ENCODE results near the gene GRIN2A.

GRIN2A gene

DNA sequence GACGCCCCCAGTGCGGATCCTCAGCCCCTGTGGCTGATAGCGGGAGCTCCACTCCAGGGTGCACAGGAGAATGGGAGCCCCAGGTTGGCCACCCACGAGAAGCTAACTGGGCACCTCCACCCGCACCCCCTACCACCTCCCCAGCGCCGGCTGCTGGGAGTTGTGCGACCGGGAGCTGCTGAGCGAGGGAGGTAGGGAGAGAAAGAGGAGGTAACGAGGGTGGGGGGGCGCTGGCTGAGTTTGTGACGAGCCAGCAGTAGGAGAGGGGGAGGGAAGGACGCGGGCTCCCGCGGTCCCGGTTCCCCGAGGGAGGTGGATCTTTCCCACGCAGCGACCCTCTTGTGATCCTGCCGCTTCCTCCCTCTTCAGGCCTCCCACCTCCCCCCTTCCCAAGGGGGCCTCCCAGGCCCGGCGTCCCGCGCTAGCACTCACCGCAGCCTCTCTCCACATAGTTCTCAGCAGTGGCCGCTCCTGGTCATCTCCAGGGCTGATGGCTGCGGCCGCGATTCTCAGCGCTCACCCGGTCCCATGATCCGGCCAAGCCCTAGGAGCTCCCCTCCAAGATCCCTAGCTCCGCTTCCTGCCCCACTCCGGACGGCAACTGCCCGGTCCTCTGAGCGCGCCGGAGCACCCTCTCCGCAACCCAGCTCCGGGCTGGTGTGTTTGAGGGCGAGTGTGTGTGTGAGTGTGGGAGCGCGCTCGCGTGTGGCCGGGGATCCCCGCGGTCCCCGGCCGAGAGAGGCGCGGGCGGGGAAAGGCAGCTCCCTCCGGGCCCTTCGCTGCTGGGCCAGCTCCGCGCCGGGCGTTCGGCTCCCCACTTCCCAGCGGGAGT is at the start of gene GRIN2A:
Gene GRIN2A (minus strand): TSS at position 207 of the 832 bp plus-strand sequence. CDS start 2,017 bp downstream, outside the sequence.
- peak; percentile 37 for TF ChIP-seq EZH2 (IDR thresholded peaks at IDR 0.05)
- no peak for TF ChIP-seq POLR2AphosphoS5 (IDR thresholded peaks at IDR 0.05; ENCODE audit: borderline replicate concordance, low read depth, low read length)
- TF ChIP-seq FOXP2 (optimal IDR thresholded peaks at IDR 0.05; ENCODE audit: control extremely low read depth, extremely low read length, insufficient read depth), result no peak
- H3K27ac ChIP-seq, result no peak within 1 kb of the TSS
- peak within 1 kb of the TSS; percentile 55 for H3K4me3 ChIP-seq
- no peak for DNase-seq (ENCODE audit: low read depth, low spot score)
- no peaks in the 10 kb centered on the region for H3K9me3 ChIP-seq (ENCODE audit: low read depth, low read length)
- no peaks in the 10 kb centered on the region for H3K36me3 ChIP-seq (ENCODE audit: insufficient read depth, low read length)
- no peak within 1 kb of the TSS for H3K9ac ChIP-seq (ENCODE audit: insufficient read length)

DNA sequence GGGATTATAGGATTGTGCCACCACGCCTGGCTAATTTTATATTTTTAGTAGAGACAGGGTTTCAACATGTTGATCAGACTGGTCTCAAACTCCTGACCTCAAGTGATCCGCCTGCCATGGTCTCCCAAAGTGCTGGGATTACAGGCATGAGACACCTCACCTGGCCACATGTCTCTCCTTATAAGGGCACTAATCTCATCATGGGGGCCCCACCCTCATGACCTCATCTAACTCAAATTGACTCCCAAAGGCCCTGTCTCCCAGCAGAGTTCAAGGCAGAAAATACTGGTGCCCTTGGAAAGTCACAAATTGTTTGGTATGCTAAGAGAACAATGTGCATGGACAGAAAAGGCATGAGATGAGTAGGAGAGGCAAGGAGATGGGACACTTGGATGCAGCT is 49.3 kb upstream of the GRIN2A start:
- Histone ChIP-seq H3K9me3 (ENCODE audit: low read depth, low read length) (no peaks in the 10 kb centered on the region), H3K36me3 (ENCODE audit: insufficient read depth, low read length) (no peaks in the 10 kb centered on the region), H3K4me3 (no peak overlapping the region), H3K9ac (ENCODE audit: insufficient read length) (no peak overlapping the region), H3K27ac (no peak overlapping the region)
- no peak for TF ChIP-seq EZH2 (IDR thresholded peaks at IDR 0.05)
- DNase-seq (ENCODE audit: low read depth, low spot score), result no peak

- H3K9ac ChIP-seq (ENCODE audit: insufficient read length), result no peak overlapping the region
- DNase-seq (ENCODE audit: low read depth, low spot score), result no peak
- no peaks in the 10 kb centered on the region for H3K36me3 ChIP-seq (ENCODE audit: insufficient read depth, low read length)
Measured at GRCh38 chr16:10228779-10229178, 46.6 kb upstream of the GRIN2A start.

GRCh38 chr16:10226987-10227306 is 44.7 kb upstream of the GRIN2A start:
- DNase-seq (ENCODE audit: low read depth, low spot score), result no peak
- H3K4me3 ChIP-seq, result no peak overlapping the region
- no peaks in the 10 kb centered on the region for H3K9me3 ChIP-seq (ENCODE audit: low read depth, low read length)
- H3K36me3 ChIP-seq (ENCODE audit: insufficient read depth, low read length), result no peaks in the 10 kb centered on the region
- H3K9ac ChIP-seq (ENCODE audit: insufficient read length), result no peak overlapping the region
- H3K27ac ChIP-seq, result no peak overlapping the region
- TF ChIP-seq EZH2 (IDR thresholded peaks at IDR 0.05) (no peak), FOXP2 (optimal IDR thresholded peaks at IDR 0.05; ENCODE audit: control extremely low read depth, extremely low read length, insufficient read depth) (no peak), POLR2AphosphoS5 (IDR thresholded peaks at IDR 0.05; ENCODE audit: borderline replicate concordance, low read depth, low read length) (no peak)

More at GRCh38 chr16:10228779-10229178, 46.6 kb upstream of the GRIN2A start:
- H3K9me3 ChIP-seq (ENCODE audit: low read depth, low read length), result no peaks in the 10 kb centered on the region
- no peak overlapping the region for H3K27ac ChIP-seq
- TF ChIP-seq EZH2 (IDR thresholded peaks at IDR 0.05) (no peak), POLR2AphosphoS5 (IDR thresholded peaks at IDR 0.05; ENCODE audit: borderline replicate concordance, low read depth, low read length) (no peak), FOXP2 (optimal IDR thresholded peaks at IDR 0.05; ENCODE audit: control extremely low read depth, extremely low read length, insufficient read depth) (no peak)
- no peak overlapping the region for H3K4me3 ChIP-seq

GRCh38 chr16:10226141-10226986 is 44.1 kb upstream of the GRIN2A start:
- H3K4me3 ChIP-seq, result no peak overlapping the region
- no peaks in the 10 kb centered on the region for H3K36me3 ChIP-seq (ENCODE audit: insufficient read depth, low read length)
- no peak for DNase-seq (ENCODE audit: low read depth, low spot score)
- H3K9me3 ChIP-seq (ENCODE audit: low read depth, low read length), result no peaks in the 10 kb centered on the region
- H3K27ac ChIP-seq, result no peak overlapping the region
- no peak overlapping the region for H3K9ac ChIP-seq (ENCODE audit: insufficient read length)
- TF ChIP-seq POLR2AphosphoS5 (IDR thresholded peaks at IDR 0.05; ENCODE audit: borderline replicate concordance, low read depth, low read length), result no peak
- no peak for TF ChIP-seq EZH2 (IDR thresholded peaks at IDR 0.05)
- TF ChIP-seq FOXP2 (optimal IDR thresholded peaks at IDR 0.05; ENCODE audit: control extremely low read depth, extremely low read length, insufficient read depth), result no peak

- Histone ChIP-seq H3K36me3 (ENCODE audit: insufficient read depth, low read length) (no peaks in the 10 kb centered on the region), H3K9ac (ENCODE audit: insufficient read length) (no peak overlapping the region), H3K27ac (no peak overlapping the region), H3K9me3 (ENCODE audit: low read depth, low read length) (no peaks in the 10 kb centered on the region), H3K4me3 (no peak overlapping the region)
- TF ChIP-seq FOXP2 (optimal IDR thresholded peaks at IDR 0.05; ENCODE audit: control extremely low read depth, extremely low read length, insufficient read depth) (no peak), EZH2 (IDR thresholded peaks at IDR 0.05) (no peak), POLR2AphosphoS5 (IDR thresholded peaks at IDR 0.05; ENCODE audit: borderline replicate concordance, low read depth, low read length) (no peak)
- DNase-seq (ENCODE audit: low read depth, low spot score), result no peak
Measured at GRCh38 chr16:10225653-10226052, 43.4 kb upstream of the GRIN2A start.

DNA sequence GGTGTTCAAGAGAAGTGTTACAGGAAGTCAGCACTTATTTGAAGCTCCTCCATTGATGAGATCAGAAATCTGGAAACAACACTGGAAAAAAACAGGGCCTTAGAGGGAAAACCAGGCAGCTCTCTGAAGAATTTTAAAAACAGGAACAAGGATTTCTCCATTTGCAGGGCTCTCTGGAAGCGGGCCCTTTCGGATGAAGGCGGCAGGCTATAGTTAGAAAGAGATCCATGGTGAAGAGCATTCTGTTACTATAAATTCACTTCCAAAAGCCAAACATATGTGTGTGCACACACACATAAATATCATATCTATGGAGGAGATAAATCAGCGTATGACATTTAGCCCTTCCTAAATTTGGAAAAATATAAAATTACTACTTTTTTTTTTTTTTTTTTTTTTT is 42.6 kb upstream of the GRIN2A start:
- Histone ChIP-seq H3K27ac (no peak overlapping the region), H3K9ac (ENCODE audit: insufficient read length) (no peak overlapping the region)
- no peak for TF ChIP-seq FOXP2 (optimal IDR thresholded peaks at IDR 0.05; ENCODE audit: control extremely low read depth, extremely low read length, insufficient read depth)
- no peak for TF ChIP-seq EZH2 (IDR thresholded peaks at IDR 0.05)
- no peak for TF ChIP-seq POLR2AphosphoS5 (IDR thresholded peaks at IDR 0.05; ENCODE audit: borderline replicate concordance, low read depth, low read length)

GRCh38 chr16:10220942-10221341 is 38.7 kb upstream of the GRIN2A start:
- TF ChIP-seq POLR2AphosphoS5 (IDR thresholded peaks at IDR 0.05; ENCODE audit: borderline replicate concordance, low read depth, low read length), result no peak
- TF ChIP-seq EZH2 (IDR thresholded peaks at IDR 0.05), result no peak
- TF ChIP-seq FOXP2 (optimal IDR thresholded peaks at IDR 0.05; ENCODE audit: control extremely low read depth, extremely low read length, insufficient read depth), result no peak
- no peak overlapping the region for H3K9ac ChIP-seq (ENCODE audit: insufficient read length)
- H3K4me3 ChIP-seq, result no peak overlapping the region
- DNase-seq (ENCODE audit: low read depth, low spot score), result no peak
- H3K9me3 ChIP-seq (ENCODE audit: low read depth, low read length), result no peaks in the 10 kb centered on the region
- no peaks in the 10 kb centered on the region for H3K36me3 ChIP-seq (ENCODE audit: insufficient read depth, low read length)
- no peak overlapping the region for H3K27ac ChIP-seq

More for the DNA sequence above, 42.6 kb upstream of the GRIN2A start:
- no peak for DNase-seq (ENCODE audit: low read depth, low spot score)
- H3K4me3 ChIP-seq, result no peak overlapping the region
- no peaks in the 10 kb centered on the region for H3K9me3 ChIP-seq (ENCODE audit: low read depth, low read length)
- H3K36me3 ChIP-seq (ENCODE audit: insufficient read depth, low read length), result no peaks in the 10 kb centered on the region

Data from SK-N-MC (cell line).